HG03039 (cell line): Measurements from ENCODE around the gene CCDC146.
A peak's percentile ranks its signal among the peaks of the same experiment; 100 is the strongest.
"Not testable (repeated sequence)": the region's sequence is repeated elsewhere in the genome, so short reads cannot be mapped to it uniquely, and the experiment has no call there.

ENCODE experiments used
- ATAC-seq: cut with Tn5 transposase; IDR thresholded peaks from one replicate; pipeline ENCODE4 v1.9.1; 2021; ENCODE audit warnings: mild to moderate bottlenecking, moderate library complexity; ENCODE audit not compliant: unreplicated experiment

CCDC146 gene, protein sequence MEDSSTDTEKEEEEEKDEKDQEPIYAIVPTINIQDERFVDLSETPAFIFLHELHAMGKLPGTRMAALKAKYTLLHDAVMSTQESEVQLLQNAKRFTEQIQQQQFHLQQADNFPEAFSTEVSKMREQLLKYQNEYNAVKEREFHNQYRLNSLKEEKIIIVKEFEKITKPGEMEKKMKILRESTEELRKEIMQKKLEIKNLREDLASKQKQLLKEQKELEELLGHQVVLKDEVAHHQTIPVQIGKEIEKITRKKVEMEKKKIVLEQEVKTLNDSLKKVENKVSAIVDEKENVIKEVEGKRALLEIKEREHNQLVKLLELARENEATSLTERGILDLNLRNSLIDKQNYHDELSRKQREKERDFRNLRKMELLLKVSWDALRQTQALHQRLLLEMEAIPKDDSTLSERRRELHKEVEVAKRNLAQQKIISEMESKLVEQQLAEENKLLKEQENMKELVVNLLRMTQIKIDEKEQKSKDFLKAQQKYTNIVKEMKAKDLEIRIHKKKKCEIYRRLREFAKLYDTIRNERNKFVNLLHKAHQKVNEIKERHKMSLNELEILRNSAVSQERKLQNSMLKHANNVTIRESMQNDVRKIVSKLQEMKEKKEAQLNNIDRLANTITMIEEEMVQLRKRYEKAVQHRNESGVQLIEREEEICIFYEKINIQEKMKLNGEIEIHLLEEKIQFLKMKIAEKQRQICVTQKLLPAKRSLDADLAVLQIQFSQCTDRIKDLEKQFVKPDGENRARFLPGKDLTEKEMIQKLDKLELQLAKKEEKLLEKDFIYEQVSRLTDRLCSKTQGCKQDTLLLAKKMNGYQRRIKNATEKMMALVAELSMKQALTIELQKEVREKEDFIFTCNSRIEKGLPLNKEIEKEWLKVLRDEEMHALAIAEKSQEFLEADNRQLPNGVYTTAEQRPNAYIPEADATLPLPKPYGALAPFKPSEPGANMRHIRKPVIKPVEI

DNA sequence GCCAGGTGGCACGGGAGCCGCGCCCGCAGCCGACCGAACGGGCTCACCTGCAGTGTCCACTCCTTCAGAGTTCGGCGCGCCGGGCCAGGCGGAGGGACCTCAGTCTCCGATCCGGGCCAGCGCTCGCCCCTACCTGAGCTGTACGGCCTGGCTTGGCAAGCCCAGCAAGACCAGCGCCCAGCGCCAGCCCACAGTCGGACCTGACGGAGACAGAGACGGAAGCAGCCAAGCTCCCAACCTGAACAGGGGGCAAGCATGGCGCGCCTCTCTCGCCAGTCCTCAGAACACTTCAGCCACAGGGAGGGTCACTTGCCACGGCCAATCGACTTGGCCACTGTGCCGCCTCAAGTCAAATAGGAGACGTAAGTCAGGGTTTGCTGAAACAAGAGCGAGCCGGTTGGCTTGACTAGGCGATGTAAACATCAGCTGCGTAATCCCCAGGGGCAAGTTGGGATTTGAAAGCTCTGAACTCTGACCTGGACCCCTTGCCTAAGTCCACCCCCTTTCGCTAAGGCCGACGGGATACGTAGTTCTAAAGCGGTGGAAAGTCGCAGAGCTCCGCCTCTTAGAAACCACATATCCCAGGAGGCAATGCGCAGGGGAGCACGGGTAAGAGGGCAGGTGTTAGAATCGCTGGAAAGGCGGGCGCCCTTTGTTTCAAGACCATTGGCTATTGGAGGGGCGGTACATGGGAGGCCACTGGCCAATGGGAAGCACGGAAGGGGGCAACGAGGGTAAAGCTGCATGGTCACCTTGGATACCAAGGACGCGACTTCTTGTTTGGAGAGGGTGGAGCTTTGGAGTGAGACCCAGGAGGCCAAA lies at the start of gene CCDC146:
Gene CCDC146 (plus strand): TSS at position 756 of the 822 bp plus-strand sequence. CDS start 45,054 bp downstream, outside the sequence.
- peak; percentile 99 for ATAC-seq

DNA sequence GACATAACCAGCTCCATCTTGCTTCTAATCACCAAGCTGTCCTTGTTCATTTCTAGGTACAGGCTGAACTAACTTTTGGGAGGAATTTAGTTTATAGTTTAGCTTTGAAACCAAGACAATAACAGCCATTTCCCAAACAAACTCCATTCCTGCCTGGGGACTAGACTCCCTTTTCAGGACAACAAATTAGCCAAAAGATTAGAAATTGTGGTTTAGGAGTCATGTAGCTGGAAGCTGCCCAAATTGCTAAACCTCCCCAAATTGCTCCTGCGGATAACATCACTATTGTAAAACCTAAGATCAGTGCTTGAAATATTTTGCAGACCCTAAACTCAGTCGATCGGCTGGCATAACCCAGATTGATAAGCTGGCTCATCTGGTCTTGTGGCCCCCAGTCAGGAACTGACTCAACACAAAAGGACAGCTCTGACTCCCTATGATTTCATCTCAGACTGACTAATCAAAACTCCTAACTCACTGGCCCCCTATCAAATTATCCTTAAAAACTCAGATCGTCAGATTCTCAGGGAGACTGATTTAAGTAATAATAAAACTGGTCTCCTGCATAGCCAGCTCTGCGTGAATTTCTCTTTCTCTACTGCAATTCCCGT lies 47.5 kb upstream of the CCDC146 start:
- not testable (repeated sequence) for ATAC-seq

DNA sequence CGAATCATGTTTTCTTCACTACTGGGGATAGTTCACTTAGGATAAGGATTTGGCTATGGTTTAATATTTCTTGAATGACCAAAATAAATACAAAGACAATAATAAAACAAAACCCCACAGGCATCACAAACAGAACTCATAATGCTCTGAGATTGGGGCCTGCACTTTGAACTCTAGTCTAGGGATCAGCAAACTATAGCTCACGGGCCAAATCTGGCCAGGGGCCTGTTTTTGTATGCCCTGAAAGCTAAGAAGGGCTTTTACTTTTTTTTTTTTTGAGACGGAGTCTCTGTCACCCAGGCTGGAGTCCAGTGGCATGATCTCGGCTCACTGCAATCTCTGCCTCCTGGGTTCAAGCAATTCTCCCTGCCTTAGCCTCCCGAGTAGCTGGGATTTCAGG lies 45.4 kb upstream of the CCDC146 start:
- not testable (repeated sequence) for ATAC-seq

DNA sequence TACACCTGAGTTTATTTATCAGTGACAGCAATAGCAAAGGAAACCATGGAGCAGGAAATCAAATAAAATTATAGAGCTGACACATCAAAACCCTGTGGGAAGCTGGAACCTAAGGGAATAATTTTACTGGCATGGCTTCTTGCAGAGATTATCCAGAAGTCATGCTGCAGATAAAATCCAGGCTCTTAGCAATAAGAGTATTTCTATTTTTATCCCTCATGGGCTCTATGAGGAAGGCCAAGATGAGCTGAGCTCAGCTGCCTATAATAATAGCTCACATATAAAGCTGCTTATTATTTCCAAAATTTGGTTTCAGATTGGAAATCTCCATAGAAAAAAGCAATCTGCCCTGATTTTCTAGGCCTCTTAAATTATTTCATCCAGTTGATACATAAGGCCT lies 43.3 kb upstream of the CCDC146 start:
- ATAC-seq: not testable (repeated sequence)

DNA sequence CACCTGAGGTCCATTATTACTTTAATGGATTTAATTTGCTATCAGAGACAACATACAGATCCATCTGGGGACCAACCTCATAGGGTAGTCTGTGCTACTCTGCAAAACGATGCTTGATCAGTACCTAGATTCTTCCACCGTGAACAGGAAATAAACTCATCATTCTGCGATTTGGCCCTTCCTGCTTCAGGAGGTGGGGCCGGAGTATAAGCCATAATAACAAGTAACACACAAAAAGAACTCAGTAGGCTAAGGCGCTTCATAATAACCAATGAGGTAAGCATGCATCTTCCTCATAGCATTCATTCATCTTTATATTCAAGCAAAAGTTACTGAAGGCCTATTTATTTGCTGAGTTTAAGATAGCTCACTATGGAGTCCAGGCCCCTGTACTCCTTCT lies 42.8 kb upstream of the CCDC146 start:
- not testable (repeated sequence) for ATAC-seq

DNA sequence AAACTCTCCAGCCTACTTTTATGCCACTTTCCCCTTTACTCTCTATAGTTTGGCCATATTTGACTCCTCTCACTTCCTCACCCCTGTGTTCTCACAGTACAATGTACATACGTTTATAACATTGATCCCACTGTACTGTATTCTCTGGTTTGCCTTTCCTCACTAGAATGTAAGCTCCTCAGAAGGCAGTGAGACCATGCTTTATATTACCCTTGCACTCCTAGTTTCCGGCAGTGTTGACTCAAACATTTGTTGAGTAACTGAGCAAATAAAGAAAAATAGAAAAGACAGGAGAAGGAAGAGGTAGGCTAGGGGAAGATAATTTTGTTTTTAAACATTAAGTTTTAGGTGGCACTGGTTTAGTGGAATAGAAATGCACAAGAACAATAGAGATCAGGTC lies 42.2 kb upstream of the CCDC146 start:
- not testable (repeated sequence) for ATAC-seq

DNA sequence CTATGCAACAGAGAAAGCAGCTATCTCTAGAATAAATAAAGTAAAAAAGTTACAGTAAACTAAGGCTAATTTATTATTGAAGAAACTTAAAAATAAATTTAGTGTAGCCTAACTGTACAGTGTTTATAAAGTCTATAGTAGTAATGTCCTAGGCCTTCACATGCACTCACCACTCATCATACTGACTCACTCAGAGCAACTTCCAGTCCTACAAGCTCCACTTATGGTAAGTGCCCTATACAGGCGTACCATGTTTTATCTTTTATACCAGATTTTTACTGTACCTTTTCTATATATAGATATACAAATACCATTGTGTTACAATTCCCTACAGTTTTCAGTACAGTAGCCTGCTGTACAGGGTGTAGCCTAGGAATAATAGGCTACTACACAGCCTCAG lies 40.2 kb upstream of the CCDC146 start:
- ATAC-seq: not testable (repeated sequence)

DNA sequence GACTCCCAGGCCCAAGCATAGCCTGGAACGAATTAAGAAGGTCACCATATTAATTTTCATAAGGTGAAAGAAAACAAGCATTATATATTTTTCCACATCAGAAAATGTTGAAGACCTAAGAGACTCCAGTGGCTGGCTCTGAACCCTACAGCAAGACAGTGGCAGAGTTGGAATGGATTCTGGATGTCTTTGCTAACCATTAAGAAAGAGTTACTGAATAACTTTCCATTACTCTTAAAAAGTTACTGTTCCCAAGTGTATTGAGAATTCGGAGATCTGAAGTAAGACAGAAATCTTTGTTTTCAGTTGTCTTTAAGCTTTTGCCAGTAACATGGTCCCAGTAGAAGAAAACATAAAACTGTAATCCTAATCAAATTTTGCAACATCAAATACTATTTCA lies 30.1 kb upstream of the CCDC146 start:
- ATAC-seq: not testable (repeated sequence)

DNA sequence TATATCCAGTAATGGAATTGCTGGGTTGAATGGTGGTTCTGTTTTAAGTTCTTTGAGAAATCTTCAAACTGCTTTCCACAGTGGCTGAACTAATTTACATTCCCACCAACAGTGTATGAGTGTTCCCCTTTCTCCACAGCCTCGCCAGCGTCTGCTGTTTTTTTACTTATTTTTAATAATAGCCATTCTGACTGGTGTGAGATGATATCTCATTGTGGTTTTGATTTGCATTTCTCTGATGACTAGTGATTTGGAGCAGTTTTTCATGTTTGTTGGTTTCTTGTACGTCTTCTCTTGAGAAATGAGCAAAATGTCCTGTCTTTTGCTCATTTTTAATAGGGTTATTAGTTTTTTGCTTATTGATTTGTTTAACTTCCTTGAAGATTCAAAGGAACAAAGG lies 21.9 kb upstream of the CCDC146 start:
- ATAC-seq: not testable (repeated sequence)

DNA sequence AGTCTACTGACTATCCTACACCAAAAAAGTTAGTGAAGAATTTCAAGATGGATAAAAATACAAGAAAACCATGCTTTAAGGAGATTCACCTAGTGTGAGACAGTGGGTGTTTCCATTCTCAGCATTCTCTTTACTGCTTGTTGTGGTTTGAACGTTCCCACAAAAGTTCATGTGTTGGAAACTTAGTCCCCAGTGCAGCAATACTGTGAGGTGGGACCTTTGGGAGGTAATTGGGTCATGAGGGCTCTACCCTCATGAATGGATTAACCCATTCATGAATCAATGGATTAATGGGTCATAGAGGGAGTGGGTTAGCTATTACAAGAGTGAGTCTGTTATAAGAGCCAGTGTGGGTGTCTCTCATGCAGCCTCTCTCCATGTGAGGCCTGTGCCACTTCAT lies 21.2 kb upstream of the CCDC146 start:
- ATAC-seq: not testable (repeated sequence)

DNA sequence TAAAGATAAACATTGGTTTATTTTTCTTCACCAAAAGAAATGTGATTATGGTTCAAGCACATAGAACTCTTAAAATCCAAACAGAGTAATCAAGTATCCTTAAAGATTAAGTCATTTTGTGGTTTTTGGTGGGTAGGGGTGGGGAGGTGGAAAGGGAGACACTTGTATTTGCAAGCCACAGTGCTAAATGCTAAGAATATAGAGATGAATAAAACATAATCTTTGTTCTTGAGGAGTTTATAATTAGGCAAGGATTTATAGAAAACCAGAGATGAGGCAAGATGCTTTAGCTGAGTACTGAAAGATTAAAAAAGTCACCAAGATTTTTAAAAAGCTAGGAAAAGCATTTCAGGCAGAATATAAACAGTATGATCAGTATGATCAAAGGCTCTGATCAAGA lies 19.7 kb upstream of the CCDC146 start:
- not testable (repeated sequence) for ATAC-seq

DNA sequence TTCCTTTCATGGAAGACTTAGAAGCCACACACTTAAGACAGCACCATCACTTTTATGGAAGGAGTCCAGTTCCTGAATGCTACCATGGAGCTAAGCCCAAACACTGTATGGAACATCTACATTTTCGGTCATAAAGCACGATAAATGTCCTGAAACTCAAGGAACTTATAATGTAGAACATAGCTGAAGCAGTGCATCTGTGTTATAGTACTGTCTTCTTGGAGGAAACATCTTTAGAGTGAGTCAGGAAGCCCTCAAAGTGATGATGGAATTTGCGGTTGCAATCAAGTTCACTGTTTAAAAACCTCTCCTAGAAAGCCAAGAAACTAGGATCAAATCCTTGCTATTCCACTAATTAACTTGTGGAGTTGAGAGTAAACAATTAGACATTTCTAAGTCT lies 16.5 kb upstream of the CCDC146 start:
- not testable (repeated sequence) for ATAC-seq

DNA sequence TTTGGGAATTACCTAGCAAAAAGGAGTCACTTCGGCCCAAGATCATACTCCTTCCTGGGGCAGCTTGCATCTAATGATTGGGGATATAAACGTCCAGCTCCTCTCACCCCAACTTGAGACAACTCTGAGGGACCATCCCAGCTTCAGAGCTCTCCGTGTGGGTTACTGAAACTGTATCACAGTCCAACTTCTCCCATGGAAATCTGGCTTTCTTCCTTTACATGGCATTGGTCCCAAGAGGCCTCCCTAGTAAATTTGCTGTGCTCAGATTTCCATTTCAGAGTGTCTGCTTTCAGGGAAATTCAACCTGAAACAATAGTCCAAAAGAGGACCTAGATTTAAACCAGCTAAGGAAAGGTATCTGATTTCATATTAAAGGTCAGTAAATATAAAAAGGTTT lies 14.8 kb upstream of the CCDC146 start:
- ATAC-seq: not testable (repeated sequence)

DNA sequence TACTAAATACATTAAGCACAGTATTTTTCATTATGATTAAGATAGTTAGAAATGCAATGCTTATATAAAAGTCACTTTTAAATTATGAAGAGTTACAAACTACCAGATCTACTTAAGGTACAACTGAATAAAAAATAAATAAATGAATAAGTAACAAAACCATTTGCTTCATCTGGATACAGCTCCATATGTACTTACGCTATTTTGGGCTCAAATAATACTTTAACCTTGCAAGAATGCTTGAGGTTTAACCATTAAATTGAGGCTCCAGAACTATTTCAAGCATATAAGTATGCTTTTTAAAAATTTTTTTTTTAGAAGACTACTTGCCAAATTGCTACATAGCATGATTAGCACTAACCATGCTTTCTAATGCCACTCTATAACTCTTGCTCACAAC lies 14.1 kb upstream of the CCDC146 start:
- not testable (repeated sequence) for ATAC-seq

DNA sequence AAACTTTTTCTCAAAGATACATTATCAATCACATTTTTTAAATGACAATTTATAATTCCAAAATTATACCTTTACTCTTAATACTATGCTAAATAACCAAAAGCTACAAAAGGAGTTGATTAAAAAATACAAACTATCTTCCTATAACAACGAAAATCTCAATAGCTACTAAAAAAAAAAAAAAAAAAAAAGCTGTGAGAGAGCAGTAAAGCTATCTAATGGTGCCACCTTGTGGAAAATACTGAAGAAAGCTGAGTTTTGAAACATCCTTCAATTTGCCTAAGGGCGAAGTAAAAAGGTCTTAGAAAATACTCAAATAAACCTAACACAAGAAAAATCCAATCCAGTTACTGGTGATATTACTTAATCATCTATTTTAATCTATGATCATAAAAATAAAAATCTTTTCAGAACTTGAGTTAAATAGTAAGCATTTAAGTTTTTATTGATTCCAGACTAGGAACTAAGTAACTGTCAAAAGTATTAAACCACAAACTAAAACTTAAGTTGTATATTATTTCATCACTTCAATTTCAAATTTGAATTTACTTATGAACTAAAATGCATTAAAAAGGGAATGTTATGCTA lies 9.6 kb upstream of the CCDC146 start:
- ATAC-seq: not testable (repeated sequence)

DNA sequence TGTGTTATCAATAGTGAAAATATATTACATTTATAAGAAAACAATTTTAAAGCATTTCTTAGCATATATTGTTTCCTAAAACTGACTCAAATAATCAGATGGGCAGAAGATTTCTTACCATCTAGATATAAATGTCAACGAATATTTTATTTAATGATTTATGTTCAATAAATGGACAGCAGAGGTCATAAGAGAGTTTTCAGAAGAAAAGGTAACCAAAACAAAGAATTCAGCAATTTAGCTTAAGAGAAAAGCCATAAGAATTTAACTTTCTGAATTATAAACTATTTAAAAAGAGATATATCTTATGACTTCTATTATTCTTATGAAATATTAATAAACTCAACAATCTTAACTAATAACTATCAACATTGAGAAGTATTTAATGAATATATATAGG lies 3.1 kb downstream of the CCDC146 start:
- not testable (repeated sequence) for ATAC-seq

DNA sequence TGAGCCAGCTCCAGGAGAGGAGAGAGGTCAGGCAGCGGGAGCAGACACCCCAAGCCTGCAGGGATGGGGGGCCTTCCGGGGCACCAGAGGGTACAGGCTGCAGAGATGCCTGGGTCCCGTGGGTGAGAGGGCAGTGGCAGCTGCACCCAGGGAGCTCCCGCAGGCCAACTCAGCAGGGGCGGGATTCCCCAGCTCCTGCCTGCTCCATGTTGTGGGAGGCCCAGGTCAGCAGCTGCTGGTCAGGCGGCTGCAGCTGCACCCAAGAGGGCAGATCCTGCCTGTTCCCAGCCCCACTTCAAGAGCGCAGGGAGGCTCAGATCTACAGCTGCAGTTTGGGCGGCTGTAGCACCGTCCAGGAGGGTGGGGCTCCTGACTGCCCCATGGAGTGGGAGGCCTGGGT lies 4.6 kb downstream of the CCDC146 start:
- not testable (repeated sequence) for ATAC-seq

DNA sequence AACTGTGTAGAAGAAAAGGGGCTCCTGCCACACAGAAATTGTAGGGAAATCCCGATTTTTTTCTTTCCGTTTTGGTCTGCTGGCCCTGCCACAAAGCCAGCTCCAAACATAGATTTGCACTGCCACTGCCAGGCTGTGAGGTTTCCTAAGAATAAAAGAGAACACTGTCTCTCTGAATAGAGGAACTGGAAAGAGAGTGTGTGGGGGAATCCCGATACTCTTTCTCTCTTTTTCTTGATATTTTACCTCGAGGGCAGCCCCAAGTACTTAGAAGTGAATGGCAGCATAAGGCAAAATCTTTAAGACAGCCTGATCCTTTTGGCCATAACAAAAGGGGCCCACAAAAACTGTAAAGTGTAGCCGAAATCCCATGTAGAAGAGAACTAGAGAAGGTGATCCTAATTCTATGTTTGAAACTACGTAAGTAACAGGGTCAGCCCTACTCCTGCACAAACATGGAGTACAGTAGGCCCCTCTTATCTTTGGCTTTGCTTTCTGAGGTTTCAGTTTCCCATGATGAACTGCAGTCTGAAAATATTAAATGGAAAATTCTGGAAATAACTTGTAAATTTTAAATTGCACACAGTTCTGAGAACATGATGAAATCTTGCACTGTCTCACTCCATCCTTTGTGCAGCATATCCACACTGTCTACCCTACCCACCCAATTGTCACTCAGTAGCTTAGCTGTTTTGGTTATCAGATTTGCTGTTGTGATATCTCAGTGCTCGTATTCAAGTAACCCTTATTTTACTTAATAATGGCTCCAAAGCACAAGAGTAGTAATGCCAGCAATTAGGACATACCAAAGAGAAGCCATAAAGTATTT lies 6.4 kb downstream of the CCDC146 start:
- ATAC-seq: peak; percentile 68

DNA sequence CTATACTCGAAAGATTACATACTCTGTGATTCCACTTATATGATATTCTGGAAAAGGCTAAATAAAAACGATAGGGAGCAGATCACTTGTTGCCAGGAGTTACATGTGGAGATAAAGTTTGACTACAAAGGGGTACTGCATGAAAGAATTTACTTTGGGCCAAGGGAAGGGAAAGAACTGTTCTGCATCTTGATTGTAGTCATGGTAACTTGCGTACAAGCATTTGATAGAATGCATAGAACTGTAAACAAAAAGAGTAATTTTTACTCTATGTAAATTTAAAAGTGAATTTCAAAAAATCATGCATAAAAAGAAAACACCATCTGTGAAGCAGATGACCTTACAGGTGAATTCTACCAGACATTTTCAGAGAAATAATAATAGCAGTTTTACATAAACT lies 9.4 kb downstream of the CCDC146 start:
- not testable (repeated sequence) for ATAC-seq
